ENCODE measurements around the gene DROSHA.
"Not testable (repeated sequence)": the region's sequence is repeated elsewhere in the genome, so short reads cannot be mapped to it uniquely, and the experiment has no call there.

DROSHA gene, protein sequence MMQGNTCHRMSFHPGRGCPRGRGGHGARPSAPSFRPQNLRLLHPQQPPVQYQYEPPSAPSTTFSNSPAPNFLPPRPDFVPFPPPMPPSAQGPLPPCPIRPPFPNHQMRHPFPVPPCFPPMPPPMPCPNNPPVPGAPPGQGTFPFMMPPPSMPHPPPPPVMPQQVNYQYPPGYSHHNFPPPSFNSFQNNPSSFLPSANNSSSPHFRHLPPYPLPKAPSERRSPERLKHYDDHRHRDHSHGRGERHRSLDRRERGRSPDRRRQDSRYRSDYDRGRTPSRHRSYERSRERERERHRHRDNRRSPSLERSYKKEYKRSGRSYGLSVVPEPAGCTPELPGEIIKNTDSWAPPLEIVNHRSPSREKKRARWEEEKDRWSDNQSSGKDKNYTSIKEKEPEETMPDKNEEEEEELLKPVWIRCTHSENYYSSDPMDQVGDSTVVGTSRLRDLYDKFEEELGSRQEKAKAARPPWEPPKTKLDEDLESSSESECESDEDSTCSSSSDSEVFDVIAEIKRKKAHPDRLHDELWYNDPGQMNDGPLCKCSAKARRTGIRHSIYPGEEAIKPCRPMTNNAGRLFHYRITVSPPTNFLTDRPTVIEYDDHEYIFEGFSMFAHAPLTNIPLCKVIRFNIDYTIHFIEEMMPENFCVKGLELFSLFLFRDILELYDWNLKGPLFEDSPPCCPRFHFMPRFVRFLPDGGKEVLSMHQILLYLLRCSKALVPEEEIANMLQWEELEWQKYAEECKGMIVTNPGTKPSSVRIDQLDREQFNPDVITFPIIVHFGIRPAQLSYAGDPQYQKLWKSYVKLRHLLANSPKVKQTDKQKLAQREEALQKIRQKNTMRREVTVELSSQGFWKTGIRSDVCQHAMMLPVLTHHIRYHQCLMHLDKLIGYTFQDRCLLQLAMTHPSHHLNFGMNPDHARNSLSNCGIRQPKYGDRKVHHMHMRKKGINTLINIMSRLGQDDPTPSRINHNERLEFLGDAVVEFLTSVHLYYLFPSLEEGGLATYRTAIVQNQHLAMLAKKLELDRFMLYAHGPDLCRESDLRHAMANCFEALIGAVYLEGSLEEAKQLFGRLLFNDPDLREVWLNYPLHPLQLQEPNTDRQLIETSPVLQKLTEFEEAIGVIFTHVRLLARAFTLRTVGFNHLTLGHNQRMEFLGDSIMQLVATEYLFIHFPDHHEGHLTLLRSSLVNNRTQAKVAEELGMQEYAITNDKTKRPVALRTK (N-terminal part only)

DNA sequence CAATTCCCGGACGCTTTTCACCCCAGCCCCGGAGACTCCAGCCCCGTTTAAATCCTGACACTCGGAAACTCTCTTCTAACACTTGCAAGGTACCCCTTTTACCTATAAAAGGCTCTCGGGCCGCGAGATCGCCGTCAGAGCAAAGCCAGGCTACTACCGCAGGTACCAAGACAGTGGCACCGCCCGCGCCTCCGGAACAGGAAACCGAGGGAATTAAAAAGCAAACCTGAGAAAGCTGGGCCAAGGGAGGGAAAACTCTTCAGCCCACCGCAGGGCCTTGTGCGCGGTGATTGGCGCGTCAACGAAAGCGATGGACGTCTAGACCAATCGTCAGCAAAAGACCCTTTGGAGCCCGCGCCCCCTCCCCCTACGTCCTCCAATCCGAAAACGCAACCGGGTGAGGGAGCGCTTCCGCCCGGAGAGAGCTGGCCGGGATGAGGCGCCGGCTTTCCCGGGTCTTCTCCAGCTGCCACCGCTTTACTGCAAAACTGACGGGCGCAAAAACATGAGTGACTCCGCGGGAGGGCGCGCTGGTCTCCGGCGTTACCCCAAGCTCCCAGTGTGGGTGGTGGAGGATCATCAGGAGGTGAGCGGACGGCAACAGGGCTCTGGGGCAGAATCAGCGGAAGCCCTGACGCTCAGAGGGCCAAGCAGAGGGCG lies at the start of gene DROSHA, which contains the start of gene C5orf22:
TSS of gene DROSHA (minus strand) at position 206 of the 660 bp plus-strand sequence. CDS start 3,034 bp downstream, outside the sequence.
TSS of gene C5orf22 (plus strand) at position 414 of the 660 bp plus-strand sequence. CDS start at position 506, 92 bp downstream.
- DNase-seq (ENCODE audit: insufficient read length, low spot score) (peak; percentile 100), FAIRE-seq (peak; percentile 88)

GRCh38 chr5:31579558-31579957 lies 47.7 kb upstream of the DROSHA start:
- FAIRE-seq: no peak

DNA sequence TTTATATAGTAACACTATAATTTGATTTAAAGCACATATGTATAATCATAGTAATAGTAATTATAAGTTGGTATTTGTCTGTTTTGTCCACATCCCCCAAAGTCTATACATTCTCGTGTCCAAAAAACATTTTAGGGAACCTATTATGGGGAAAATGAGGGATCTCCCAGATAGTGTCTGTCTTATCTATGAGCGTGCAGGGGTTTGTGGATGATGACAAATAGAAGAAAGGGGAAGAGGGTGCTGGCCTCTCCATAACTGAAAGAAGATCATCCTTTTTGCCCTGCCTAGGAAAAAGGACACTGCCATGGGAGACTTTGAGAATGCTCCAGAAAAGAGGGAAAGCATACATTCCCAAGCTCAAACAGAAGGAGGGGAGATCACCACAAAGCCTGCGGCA lies 45.5 kb upstream of the DROSHA start:
- no peak for FAIRE-seq
- DNase-seq (ENCODE audit: insufficient read length, low spot score): no peak

More at GRCh38 chr5:31579558-31579957, 47.7 kb upstream of the DROSHA start:
- no peak for DNase-seq (ENCODE audit: insufficient read length, low spot score)

DNA sequence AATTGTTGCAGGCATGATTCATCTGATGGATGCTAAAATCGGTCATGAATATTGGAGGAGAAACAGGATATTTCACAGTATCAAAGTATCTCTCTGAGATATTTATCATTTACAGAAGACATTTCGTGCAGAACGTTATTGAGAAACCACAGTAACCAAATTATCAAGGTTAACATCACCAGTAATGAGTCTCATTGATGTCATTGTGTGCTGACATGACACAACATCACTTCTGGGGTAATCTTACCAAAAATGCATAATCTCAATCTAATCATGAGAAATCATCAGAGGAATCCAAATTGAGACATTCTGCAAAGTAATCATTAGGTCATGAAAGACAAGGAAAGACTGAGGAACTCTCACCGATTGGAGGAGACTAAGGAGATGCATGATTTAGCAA lies 42.9 kb upstream of the DROSHA start:
- no peak for FAIRE-seq
- DNase-seq (ENCODE audit: insufficient read length, low spot score): no peak

DNA sequence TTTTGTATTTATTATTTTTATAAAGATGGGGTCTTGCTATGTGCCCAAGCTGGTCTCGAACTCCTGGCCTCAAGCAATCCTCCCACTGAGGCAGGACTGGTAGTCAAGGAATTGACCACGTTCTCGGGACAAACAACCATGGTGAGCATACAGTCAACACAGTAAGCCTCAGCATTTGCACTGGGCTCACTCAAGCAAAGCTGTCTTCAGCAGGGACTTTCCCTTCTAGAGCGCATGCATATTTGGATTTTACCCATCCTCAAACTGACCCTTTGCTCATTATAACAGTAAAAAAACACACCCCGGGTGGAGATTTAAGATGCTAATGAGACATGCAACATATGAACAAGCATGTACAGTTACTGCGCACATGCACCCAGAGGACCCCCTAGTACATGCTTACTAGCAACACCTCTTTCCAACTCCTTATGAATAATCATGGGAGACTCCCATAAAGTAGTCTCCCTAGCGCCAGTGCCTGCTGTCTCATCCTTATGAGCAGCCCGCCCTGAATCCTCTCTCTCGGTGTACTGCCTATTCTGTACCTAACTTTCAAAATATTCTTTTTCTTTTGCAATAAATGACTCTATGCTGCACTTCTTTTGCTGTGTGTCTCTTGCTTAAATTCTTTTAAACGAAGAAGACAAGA lies 41.7 kb upstream of the DROSHA start:
- no peak for DNase-seq (ENCODE audit: insufficient read length, low spot score)
- peak; percentile 38 for FAIRE-seq

- FAIRE-seq (no peak), DNase-seq (ENCODE audit: insufficient read length, low spot score) (no peak)
Measured at GRCh38 chr5:31569068-31569467, 37.2 kb upstream of the DROSHA start.

- no peak for FAIRE-seq
- no peak for DNase-seq (ENCODE audit: insufficient read length, low spot score)
Measured at GRCh38 chr5:31568302-31568835, 36.5 kb upstream of the DROSHA start.

GRCh38 chr5:31566362-31566761 lies 34.5 kb upstream of the DROSHA start:
- FAIRE-seq; DNase-seq (ENCODE audit: insufficient read length, low spot score): not testable (repeated sequence)

GRCh38 chr5:31563216-31563615 lies 31.3 kb upstream of the DROSHA start:
- FAIRE-seq (no peak), DNase-seq (ENCODE audit: insufficient read length, low spot score) (no peak)

- DNase-seq (ENCODE audit: insufficient read length, low spot score) (no peak), FAIRE-seq (no peak)
Measured at GRCh38 chr5:31561946-31562345, 30.1 kb upstream of the DROSHA start.

DNA sequence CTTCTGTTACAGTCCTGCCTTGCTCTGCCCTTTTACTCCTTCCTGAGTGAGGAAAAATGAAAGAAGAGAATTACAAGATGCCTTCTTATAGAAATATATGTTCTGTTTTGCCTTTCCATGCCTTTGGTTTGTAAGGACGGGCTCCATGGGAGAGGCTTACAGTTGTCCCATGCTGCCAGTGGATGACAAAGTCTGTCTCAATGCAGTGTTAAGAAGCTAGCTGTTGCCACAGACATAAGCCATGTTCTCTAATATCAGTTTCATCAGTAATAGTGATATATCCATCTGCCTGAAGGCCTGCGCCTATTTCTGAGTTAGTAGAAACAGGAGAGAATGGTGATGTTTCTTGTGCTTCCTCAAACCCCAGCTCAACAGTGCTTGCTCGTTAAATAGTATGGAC lies 28.0 kb upstream of the DROSHA start:
- FAIRE-seq (no peak), DNase-seq (ENCODE audit: insufficient read length, low spot score) (no peak)

DNA sequence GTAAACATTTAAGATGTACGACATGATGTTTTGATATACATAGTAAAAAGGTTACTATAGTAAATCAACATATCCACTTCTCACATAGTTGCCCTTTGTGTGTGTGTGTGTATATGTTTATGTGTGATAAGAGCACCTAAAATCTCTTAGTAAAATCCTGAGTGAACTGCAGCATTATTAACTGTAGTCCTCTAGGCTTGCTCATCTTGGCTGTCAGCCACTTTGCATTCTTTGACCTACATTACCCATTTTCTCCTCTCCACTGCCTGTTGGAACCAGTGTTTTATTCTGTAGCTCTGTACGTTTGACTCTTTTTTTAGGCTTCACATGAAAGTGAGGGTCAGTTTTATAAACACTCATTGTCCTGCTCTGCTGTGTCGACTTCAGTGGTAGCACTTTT lies 24.6 kb upstream of the DROSHA start:
- no peak for FAIRE-seq

DNA sequence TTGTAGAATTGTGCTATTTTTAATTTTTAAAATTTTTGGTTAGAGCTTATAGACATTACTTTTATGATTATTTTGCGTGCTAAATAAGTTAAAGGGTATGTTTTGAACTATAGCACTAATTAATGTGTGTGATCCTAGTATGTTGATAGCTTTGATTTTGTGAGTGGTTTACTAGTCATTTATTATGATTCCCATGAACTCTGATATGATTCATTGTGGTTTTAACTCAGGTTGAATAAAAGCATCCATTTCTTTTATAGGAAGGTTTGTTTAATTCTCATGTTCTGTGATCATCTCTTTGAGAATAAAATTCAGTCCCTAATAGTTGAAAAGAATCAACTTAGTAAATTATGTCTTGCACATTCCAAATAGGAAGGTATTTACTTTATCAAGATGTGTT lies 22.7 kb upstream of the DROSHA start:
- FAIRE-seq (no peak), DNase-seq (ENCODE audit: insufficient read length, low spot score) (no peak)

More for the DNA sequence above, 24.6 kb upstream of the DROSHA start:
- no peak for DNase-seq (ENCODE audit: insufficient read length, low spot score)

- FAIRE-seq (no peak), DNase-seq (ENCODE audit: insufficient read length, low spot score) (no peak)
Measured at GRCh38 chr5:31553863-31554262, 22.0 kb upstream of the DROSHA start.

- FAIRE-seq: no peak
- no peak for DNase-seq (ENCODE audit: insufficient read length, low spot score)
Measured at GRCh38 chr5:31551878-31552277, 20.0 kb upstream of the DROSHA start.

GRCh38 chr5:31549114-31549513 lies 17.2 kb upstream of the DROSHA start:
- DNase-seq (ENCODE audit: insufficient read length, low spot score); FAIRE-seq: not testable (repeated sequence)

GRCh38 chr5:31537851-31538250 lies 6.0 kb upstream of the DROSHA start:
- no peak for DNase-seq (ENCODE audit: insufficient read length, low spot score)
- FAIRE-seq: peak; percentile 69

GRCh38 chr5:31537349-31537748 lies 5.5 kb upstream of the DROSHA start:
- no peak for DNase-seq (ENCODE audit: insufficient read length, low spot score)
- no peak for FAIRE-seq

GRCh38 chr5:31536873-31537272 lies 5.0 kb upstream of the DROSHA start:
- DNase-seq (ENCODE audit: insufficient read length, low spot score) (no peak), FAIRE-seq (no peak)

Measured in HTR-8/SVneo (cell line).